H9 (cell line): ENCODE measurements around the gene ANKRD13C. TPM values are rescaled to one million over a fixed set of nuclear protein-coding genes. Genes with fewer than 3 reads are reported as not detected.

ENCODE experiments used
- DNase-seq: peaks from one replicate; pipeline ENCODE4 v3.0.0-alpha.2; 2017
- H2AFZ ChIP-seq: one replicate; pipeline ENCODE4 v1.6.1; 2013; ENCODE audit warnings: mild to moderate bottlenecking, low read length, control low read depth, moderate library complexity
- H2AK5ac ChIP-seq: 2 replicates; pipeline ENCODE4 v1.6.1; 2013; ENCODE audit warnings: low read length, control low read depth, mixed read lengths; ENCODE audit not compliant: insufficient read length
- H2BK120ac ChIP-seq: one replicate; pipeline ENCODE4 v1.6.1; 2013; ENCODE audit warnings: low read depth, mild to moderate bottlenecking, low read length, control low read depth, inconsistent platforms; ENCODE audit not compliant: poor library complexity, severe bottlenecking
- H2BK12ac ChIP-seq: 2 replicates; pipeline ENCODE4 v1.6.1; 2013; ENCODE audit warnings: low read length, control low read depth, mixed read lengths, low read depth; ENCODE audit not compliant: insufficient read length
- H2BK15ac ChIP-seq: 2 replicates; pipeline ENCODE4 v1.6.1; 2013; ENCODE audit warnings: low read depth, low read length, control low read depth
- H2BK20ac ChIP-seq: one replicate; pipeline ENCODE4 v1.6.1; 2013; ENCODE audit warnings: low read depth, mild to moderate bottlenecking, low read length, control low read depth, inconsistent platforms; ENCODE audit not compliant: poor library complexity, severe bottlenecking
- H2BK5ac ChIP-seq: 2 replicates; pipeline ENCODE4 v1.6.1; 2013; ENCODE audit warnings: low read length, control low read depth, mixed read lengths; ENCODE audit not compliant: insufficient read length
- H3K14ac ChIP-seq: 2 replicates; pipeline ENCODE4 v1.6.1; 2013; ENCODE audit warnings: low read length, control low read depth; ENCODE audit not compliant: insufficient read depth
- H3K18ac ChIP-seq: 2 replicates; pipeline ENCODE4 v1.6.1; 2013; ENCODE audit warnings: low read depth, mild to moderate bottlenecking, mixed read lengths, low read length, control low read depth; ENCODE audit not compliant: insufficient read length
- H3K23ac ChIP-seq: 2 replicates; pipeline ENCODE4 v1.6.1; 2013; ENCODE audit warnings: low read length, control low read depth, mixed read lengths, low read depth; ENCODE audit not compliant: insufficient read length
- H3K23me2 ChIP-seq: 2 replicates; pipeline ENCODE4 v1.6.1; 2013; ENCODE audit warnings: low read depth, mild to moderate bottlenecking, mixed read lengths, low read length, control low read depth; ENCODE audit not compliant: insufficient read length, poor library complexity, severe bottlenecking
- H3K27ac ChIP-seq: 2 replicates; pipeline ENCODE4 v1.5.1; 2013; ENCODE audit warnings: low read length, control low read depth, mixed read lengths, low read depth; ENCODE audit not compliant: insufficient read length
- H3K27me3 ChIP-seq: 2 replicates; pipeline ENCODE4 v1.6.1; 2013; ENCODE audit warnings: low read length, control low read depth, inconsistent platforms; ENCODE audit not compliant: insufficient read depth
- H3K4ac ChIP-seq: 2 replicates; pipeline ENCODE4 v1.6.1; 2013; ENCODE audit warnings: low read depth, mild to moderate bottlenecking, control low read depth, inconsistent platforms, low read length, moderate library complexity
- H3K4me1 ChIP-seq: 2 replicates; pipeline ENCODE4 v1.6.1; 2013; ENCODE audit warnings: low read length, control low read depth, inconsistent platforms; ENCODE audit not compliant: insufficient read depth
- H3K4me2 ChIP-seq: 2 replicates; pipeline ENCODE4 v1.6.1; 2013; ENCODE audit warnings: low read length, control low read depth, mixed read lengths; ENCODE audit not compliant: insufficient read length, insufficient read depth
- H3K56ac ChIP-seq: 2 replicates; pipeline ENCODE4 v1.6.1; 2013; ENCODE audit warnings: low read depth, mild to moderate bottlenecking, mixed read lengths, low read length, control low read depth; ENCODE audit not compliant: insufficient read length
- H3K79me1 ChIP-seq: 2 replicates; pipeline ENCODE4 v1.6.1; 2013; ENCODE audit warnings: low read depth, mild to moderate bottlenecking, moderate library complexity, low read length, control low read depth, inconsistent platforms; ENCODE audit not compliant: insufficient read depth, poor library complexity, severe bottlenecking
- H3K79me2 ChIP-seq: 2 replicates; pipeline ENCODE4 v1.6.1; 2013; ENCODE audit warnings: low read length, control low read depth, inconsistent platforms; ENCODE audit not compliant: insufficient read depth
- H3K9ac ChIP-seq: 2 replicates; pipeline ENCODE4 v1.6.1; 2013; ENCODE audit warnings: low read length, control low read depth, mixed read lengths; ENCODE audit not compliant: insufficient read length; ENCODE audit errors: extremely low read depth
- H3K9me3 ChIP-seq: one replicate; pipeline ENCODE4 v1.6.1; 2013; ENCODE audit warnings: low read depth, low read length, inconsistent platforms; ENCODE audit not compliant: control insufficient read depth
- H3T11ph ChIP-seq: one replicate; pipeline ENCODE4 v1.6.1; 2013; ENCODE audit warnings: mild to moderate bottlenecking, low read length, control low read depth, inconsistent platforms
- H4K20me1 ChIP-seq: one replicate; pipeline ENCODE4 v1.6.1; 2013; ENCODE audit not compliant: control insufficient read depth, insufficient read length, insufficient read depth
- H4K5ac ChIP-seq: 2 replicates; pipeline ENCODE4 v1.6.1; 2013; ENCODE audit warnings: low read depth, mild to moderate bottlenecking, mixed read lengths, low read length, control low read depth; ENCODE audit not compliant: insufficient read length
- H4K8ac ChIP-seq: replicated peaks from 2 replicates; pipeline ENCODE4 v1.6.1; 2013; ENCODE audit warnings: low read length, control low read depth, mixed read lengths, low read depth; ENCODE audit not compliant: insufficient read length
- H4K91ac ChIP-seq: 2 replicates; pipeline ENCODE4 v1.6.1; 2013; ENCODE audit warnings: low read depth, mild to moderate bottlenecking, moderate library complexity, mixed read lengths, low read length, control low read depth; ENCODE audit not compliant: insufficient read length
- H3K27ac Mint-ChIP-seq, 3 experiments: 2 replicates in 2 of 3; 3 replicates in 1 of 3; pipeline ENCODE4 v1.8.0; 2020 to 2021; ENCODE audit warnings: mixed read lengths in 3 of 3, mild to moderate bottlenecking in 1 of 3, moderate library complexity in 1 of 3
- H3K27me3 Mint-ChIP-seq: 2 replicates; pipeline ENCODE4 v1.8.0; 2021; ENCODE audit warnings: low read depth, mild to moderate bottlenecking, moderate library complexity, mixed read lengths
- H3K36me3 Mint-ChIP-seq, 3 experiments: 2 replicates in 2 of 3; 3 replicates in 1 of 3; pipeline ENCODE4 v1.8.0; 2020 to 2021; ENCODE audit warnings: low read depth in 3 of 3, mixed read lengths in 3 of 3; ENCODE audit not compliant: insufficient read depth in 1 of 3
- H3K4me1 Mint-ChIP-seq, 2 experiments: 2 replicates each; pipeline ENCODE4 v1.8.0; 2020; ENCODE audit warnings: mixed read lengths in 2 of 2
- H3K4me3 Mint-ChIP-seq, 2 experiments: 2 replicates in 1 of 2; 3 replicates in 1 of 2; pipeline ENCODE4 v1.8.0; 2020 to 2021; ENCODE audit warnings: mild to moderate bottlenecking in 2 of 2, mixed read lengths in 2 of 2, moderate library complexity in 1 of 2
- H3K9me3 Mint-ChIP-seq, 2 experiments: 2 replicates in 1 of 2; 3 replicates in 1 of 2; pipeline ENCODE4 v1.8.0; 2020; ENCODE audit warnings: mild to moderate bottlenecking in 2 of 2, mixed read lengths in 2 of 2, moderate library complexity in 1 of 2
- total RNA-seq: library from RNA; stranded (reverse); gene quantifications from 2 replicates; pipeline ENCODE4 v1.2.1, GENCODE V29; 2021
- TF ChIP-seq, protein P1 (sequence below): fragments of 200-600 bp; sonication (generic); conservative IDR thresholded peaks from 3 replicates; pipeline ENCODE4 v1.8.0; 2021; ENCODE audit warnings: antibody characterized with exemption, mild to moderate bottlenecking

Gene ANKRD13C
- total RNA-seq, 1 experiment from 2014 or later: 19.7 TPM

DNA sequence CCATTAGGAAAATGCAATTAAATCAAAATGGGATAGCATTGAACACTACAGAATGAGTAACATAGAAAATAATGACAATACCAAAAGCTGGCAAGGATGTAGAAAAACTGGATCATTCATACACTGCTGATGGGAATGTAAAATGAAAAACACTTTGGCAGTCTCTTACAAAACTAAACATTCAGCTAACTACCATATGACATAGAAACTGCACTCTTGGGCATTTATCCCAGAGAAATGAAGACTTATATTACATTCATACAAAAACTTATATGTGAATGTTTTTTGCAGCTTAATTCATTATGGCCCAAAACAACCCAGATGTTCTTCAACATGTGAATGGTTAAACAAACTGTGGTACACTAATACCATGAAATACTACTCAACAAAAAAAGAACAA lies 66.4 kb downstream of the ANKRD13C start:
- Histone ChIP-seq H3K23ac (no peak overlapping the region), H3K79me1 (no peaks in the 10 kb centered on the region), H2BK20ac (no peak overlapping the region), H3T11ph (no peak overlapping the region), H3K27ac (no peak overlapping the region), H3K14ac (no peak overlapping the region), H3K4ac (no peak overlapping the region), H3K4me1 (no peaks in the 10 kb centered on the region), H4K91ac (no peak overlapping the region), H2BK12ac (no peak overlapping the region), H2AK5ac (no peak overlapping the region), H2BK120ac (no peak overlapping the region), H4K5ac (no peak overlapping the region), H3K23me2 (no peaks in the 10 kb centered on the region), H3K18ac (no peak overlapping the region), H4K20me1 (no peaks in the 10 kb centered on the region), H2BK5ac (no peak overlapping the region), H3K9me3 (no peaks in the 10 kb centered on the region), H3K27me3 (no peaks in the 10 kb centered on the region), H4K8ac (no peak overlapping the region), H2AFZ (no peak overlapping the region), H3K4me2 (no peak overlapping the region), H3K79me2 (no peaks in the 10 kb centered on the region), H3K9ac (no peak overlapping the region), H2BK15ac (no peak overlapping the region), H3K56ac (no peak overlapping the region)
- H3K27me3 Mint-ChIP-seq: no peaks in the 10 kb centered on the region
- TF ChIP-seq, protein P1, sequence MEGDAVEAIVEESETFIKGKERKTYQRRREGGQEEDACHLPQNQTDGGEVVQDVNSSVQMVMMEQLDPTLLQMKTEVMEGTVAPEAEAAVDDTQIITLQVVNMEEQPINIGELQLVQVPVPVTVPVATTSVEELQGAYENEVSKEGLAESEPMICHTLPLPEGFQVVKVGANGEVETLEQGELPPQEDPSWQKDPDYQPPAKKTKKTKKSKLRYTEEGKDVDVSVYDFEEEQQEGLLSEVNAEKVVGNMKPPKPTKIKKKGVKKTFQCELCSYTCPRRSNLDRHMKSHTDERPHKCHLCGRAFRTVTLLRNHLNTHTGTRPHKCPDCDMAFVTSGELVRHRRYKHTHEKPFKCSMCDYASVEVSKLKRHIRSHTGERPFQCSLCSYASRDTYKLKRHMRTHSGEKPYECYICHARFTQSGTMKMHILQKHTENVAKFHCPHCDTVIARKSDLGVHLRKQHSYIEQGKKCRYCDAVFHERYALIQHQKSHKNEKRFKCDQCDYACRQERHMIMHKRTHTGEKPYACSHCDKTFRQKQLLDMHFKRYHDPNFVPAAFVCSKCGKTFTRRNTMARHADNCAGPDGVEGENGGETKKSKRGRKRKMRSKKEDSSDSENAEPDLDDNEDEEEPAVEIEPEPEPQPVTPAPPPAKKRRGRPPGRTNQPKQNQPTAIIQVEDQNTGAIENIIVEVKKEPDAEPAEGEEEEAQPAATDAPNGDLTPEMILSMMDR: no peak
- no peaks in the 10 kb centered on the region for H3K9me3 Mint-ChIP-seq
- DNase-seq: no peak
- peaks cover 8 to 31% (median 18%) of the 10 kb centered on the region in 3 experiments; a peak in 6 of 7 replicates for H3K36me3 Mint-ChIP-seq
- H3K4me3 Mint-ChIP-seq: no peak overlapping the region
- no peaks in the 10 kb centered on the region for H3K4me1 Mint-ChIP-seq
- peak overlapping the region in 1 of 3 experiments; percentile 18; a peak in 1 of 7 replicates for H3K27ac Mint-ChIP-seq
